Renal cortex interstitium (tissue), 3 donors: ENCODE data around the gene ZBTB37. TPM values are rescaled to one million over a fixed set of nuclear protein-coding genes. Genes with fewer than 3 reads are reported as not detected.

Experiments used
- polyA plus RNA-seq, 3 donors: library from polyadenylated mRNA; unstranded; fragments of 120-200 nt; gene quantifications; one replicate each; pipeline ENCODE4 v1.2.1, GENCODE V29; 2013; ENCODE audit not compliant: insufficient read length in 3 of 3

The ZBTB37 gene
- polyA plus RNA-seq, 3 donors = 8.9 to 11.5 (median 10.1) TPM

Other genes with a start within 250 kb of the ZBTB37 start
- gene TEX50, start 233.0 kb upstream of the ZBTB37 start, polyA plus RNA-seq = not detected
- 1 to 10 TPM; 3.9 to 5.6 (median 4.7) TPM for gene ANKRD45, start 198.5 kb upstream of the ZBTB37 start, polyA plus RNA-seq
- gene KLHL20, start 153.4 kb upstream of the ZBTB37 start, polyA plus RNA-seq = 10 to 100 TPM; 21.4 to 23.9 (median 22.5) TPM
- 10 to 100 TPM; 24.5 to 27.4 (median 24.9) TPM for gene DARS2, start 43.7 kb upstream of the ZBTB37 start, polyA plus RNA-seq
- 10 to 100 TPM in 2 of 3 donors, 1 to 10 TPM in 1; 9.7 to 13.0 (median 12.5) TPM for gene CENPL, start 43.5 kb upstream of the ZBTB37 start, polyA plus RNA-seq
- 100 to 1,000 TPM; 562 to 661 (median 614) TPM for gene GAS5, start 391 bp upstream of the ZBTB37 start, polyA plus RNA-seq
- gene SERPINC1, start 48.9 kb downstream of the ZBTB37 start, polyA plus RNA-seq = under 1 TPM; 0.40 to 0.79 (median 0.56) TPM
- gene RC3H1, start 154.0 kb downstream of the ZBTB37 start, polyA plus RNA-seq = 10 to 100 TPM; 11.8 to 15.3 (median 13.8) TPM